ENCODE measurements around the gene ARID1B. TPM values are rescaled to one million over a fixed set of nuclear protein-coding genes. Genes with fewer than 3 reads are reported as not detected.

The ARID1B gene
- total and polyA plus RNA-seq, 2 experiments from 2014 or later, result 32.9 to 67.0 TPM

DNA sequence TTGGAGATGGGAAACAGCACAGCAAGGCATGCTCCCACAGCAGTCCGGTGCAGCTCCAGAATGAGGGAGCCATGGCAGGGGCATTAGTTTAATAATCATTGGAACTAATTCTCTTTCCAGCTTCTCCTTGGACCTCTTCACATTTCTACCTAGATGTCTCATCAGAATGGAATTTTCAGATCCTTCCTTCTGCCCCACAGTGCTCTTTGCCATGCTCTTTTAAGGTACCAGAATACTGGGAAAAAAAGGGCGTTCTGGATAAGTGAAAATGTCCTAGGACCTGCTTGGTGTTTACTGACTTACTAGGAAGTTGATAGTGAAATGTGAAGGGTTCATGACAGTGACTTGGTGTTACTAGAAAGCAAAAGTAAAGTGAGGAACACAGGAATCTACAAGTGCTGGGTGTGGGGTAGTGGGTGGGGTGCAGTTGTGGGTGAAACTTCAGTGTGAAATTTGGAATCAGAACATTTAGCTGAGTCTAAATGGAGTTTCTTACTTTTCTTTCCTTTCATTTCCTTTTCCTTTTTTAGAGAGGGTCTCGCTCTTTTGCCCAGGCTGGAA lies 207.1 kb downstream of the ARID1B start:
- TF ChIP-seq EZH2 (IDR thresholded peaks at IDR 0.05; ENCODE audit: borderline replicate concordance) (no peak), EZH2phosphoT487 (IDR thresholded peaks at IDR 0.05; ENCODE audit: low read depth, severe bottlenecking, unreplicated experiment) (no peak)
- TF ChIP-seq, protein P1, sequence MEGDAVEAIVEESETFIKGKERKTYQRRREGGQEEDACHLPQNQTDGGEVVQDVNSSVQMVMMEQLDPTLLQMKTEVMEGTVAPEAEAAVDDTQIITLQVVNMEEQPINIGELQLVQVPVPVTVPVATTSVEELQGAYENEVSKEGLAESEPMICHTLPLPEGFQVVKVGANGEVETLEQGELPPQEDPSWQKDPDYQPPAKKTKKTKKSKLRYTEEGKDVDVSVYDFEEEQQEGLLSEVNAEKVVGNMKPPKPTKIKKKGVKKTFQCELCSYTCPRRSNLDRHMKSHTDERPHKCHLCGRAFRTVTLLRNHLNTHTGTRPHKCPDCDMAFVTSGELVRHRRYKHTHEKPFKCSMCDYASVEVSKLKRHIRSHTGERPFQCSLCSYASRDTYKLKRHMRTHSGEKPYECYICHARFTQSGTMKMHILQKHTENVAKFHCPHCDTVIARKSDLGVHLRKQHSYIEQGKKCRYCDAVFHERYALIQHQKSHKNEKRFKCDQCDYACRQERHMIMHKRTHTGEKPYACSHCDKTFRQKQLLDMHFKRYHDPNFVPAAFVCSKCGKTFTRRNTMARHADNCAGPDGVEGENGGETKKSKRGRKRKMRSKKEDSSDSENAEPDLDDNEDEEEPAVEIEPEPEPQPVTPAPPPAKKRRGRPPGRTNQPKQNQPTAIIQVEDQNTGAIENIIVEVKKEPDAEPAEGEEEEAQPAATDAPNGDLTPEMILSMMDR (IDR thresholded peaks at IDR 0.05; ENCODE audit: poor library complexity), result no peak
- no peaks in the 10 kb centered on the region for H3K9me3 ChIP-seq (ENCODE audit: low read depth)
- no peaks in the 10 kb centered on the region for H3K27me3 ChIP-seq
- no peak overlapping the region for H3K4me3 ChIP-seq
- peaks cover 83% of the 10 kb centered on the region for H4K20me1 ChIP-seq (ENCODE audit: insufficient read depth, poor library complexity, severe bottlenecking)
- peaks cover 99% of the 10 kb centered on the region for H3K79me2 ChIP-seq
- H3K9me2 ChIP-seq (replicated peaks; ENCODE audit: insufficient read depth), result no peaks in the 10 kb centered on the region
- 91% methylated on average over 3 of the region's 3 CpGs for WGBS (ENCODE audit: low lambda C conversion rate, missing lambda C conversion rate)
- H3K4me1 ChIP-seq (ENCODE audit: insufficient read depth), result peaks cover 25% of the 10 kb centered on the region
- no peak for DNase-seq (ENCODE audit: low spot score)
- H3K4me2 ChIP-seq, result no peak overlapping the region
- no peaks in the 10 kb centered on the region for H3K36me3 ChIP-seq (replicated peaks; ENCODE audit: insufficient read depth, low read depth)
- H2AFZ ChIP-seq, result no peak overlapping the region
- H3K27ac ChIP-seq, result no peak overlapping the region

DNA sequence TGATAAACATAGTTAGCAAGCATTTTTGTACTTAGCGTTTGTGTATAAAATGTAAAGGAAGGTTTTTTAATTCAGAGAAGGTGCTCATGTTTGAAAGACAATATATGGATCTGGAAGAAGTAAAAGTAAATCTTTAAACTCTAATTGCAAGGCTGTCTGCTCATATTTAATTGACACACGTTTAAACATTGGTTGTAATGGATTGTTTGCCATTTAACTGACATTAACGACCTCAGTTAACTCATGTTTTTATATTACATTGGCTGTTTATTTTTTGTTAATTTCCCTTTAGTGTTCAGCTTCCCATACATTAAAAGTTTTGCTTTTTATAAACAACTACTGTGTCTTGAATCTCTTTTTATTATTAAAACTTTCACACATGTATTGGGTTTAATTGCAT lies 208.1 kb downstream of the ARID1B start:
- 50% methylated on average over 3 of the region's 3 CpGs for WGBS (ENCODE audit: low lambda C conversion rate, missing lambda C conversion rate)
- H3K27me3 ChIP-seq, result no peaks in the 10 kb centered on the region
- no peak overlapping the region for H3K27ac ChIP-seq
- no peak overlapping the region for H2AFZ ChIP-seq
- H3K4me3 ChIP-seq, result no peak overlapping the region
- no peak overlapping the region for H3K4me2 ChIP-seq
- no peak for DNase-seq (ENCODE audit: low spot score)
- H4K20me1 ChIP-seq (ENCODE audit: insufficient read depth, poor library complexity, severe bottlenecking), result peaks cover 84% of the 10 kb centered on the region
- no peaks in the 10 kb centered on the region for H3K9me2 ChIP-seq (replicated peaks; ENCODE audit: insufficient read depth)
- TF ChIP-seq EZH2 (IDR thresholded peaks at IDR 0.05; ENCODE audit: borderline replicate concordance) (no peak), EZH2phosphoT487 (IDR thresholded peaks at IDR 0.05; ENCODE audit: low read depth, severe bottlenecking, unreplicated experiment) (no peak)
- TF ChIP-seq, protein P1 (IDR thresholded peaks at IDR 0.05; ENCODE audit: poor library complexity), result no peak
- peaks cover 25% of the 10 kb centered on the region for H3K4me1 ChIP-seq (ENCODE audit: insufficient read depth)
- H3K9me3 ChIP-seq (ENCODE audit: low read depth), result no peaks in the 10 kb centered on the region
- H3K36me3 ChIP-seq (replicated peaks; ENCODE audit: insufficient read depth, low read depth), result no peaks in the 10 kb centered on the region
- H3K79me2 ChIP-seq, result peaks cover 99% of the 10 kb centered on the region

DNA sequence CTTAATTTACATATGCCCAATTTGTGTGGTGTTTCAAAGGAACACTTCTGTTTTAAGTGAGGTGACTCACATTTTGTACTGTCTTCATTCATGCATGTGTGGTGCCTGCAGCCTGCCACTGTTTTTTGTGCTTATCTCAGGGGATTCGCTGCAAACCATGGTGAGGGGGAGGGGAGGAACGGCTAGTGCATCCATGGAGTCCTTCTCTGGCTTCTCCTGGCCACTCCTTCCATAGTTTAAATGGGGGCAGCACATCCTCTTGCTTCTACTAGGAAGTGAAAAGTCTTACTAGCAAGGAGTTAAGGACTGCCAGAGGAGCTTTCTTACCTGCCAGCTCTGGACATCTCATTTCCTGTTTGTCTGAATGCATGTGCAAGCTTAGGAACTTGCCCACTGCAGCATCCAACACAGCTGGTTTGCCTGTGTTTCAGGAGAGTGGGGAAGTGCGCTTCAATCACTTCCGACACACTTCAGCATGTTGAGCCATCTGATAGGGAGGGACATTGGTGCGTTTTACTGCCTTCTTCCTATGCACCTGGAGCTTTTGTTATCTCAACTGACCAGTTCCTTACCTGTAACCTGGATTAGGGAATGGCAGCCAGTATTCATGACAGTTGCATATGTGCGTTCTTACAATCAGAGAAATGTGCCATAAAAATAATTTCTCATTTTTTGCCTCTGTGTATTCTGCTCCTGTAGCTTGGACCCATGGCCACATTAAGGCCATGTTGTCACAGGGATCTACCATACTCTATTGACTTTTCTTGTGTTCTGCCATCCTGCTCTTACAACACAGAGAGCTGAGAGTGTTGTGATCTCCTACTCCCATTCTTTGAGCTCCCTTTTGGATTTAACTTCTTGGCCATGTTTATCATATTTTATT lies 211.3 kb downstream of the ARID1B start:
- no peak overlapping the region for H2AFZ ChIP-seq
- peak; percentile 38 for DNase-seq (ENCODE audit: low spot score)
- H3K27ac ChIP-seq, result no peak overlapping the region
- H3K27me3 ChIP-seq, result no peaks in the 10 kb centered on the region
- peak overlapping the region; percentile 51 for H3K4me2 ChIP-seq
- TF ChIP-seq EZH2phosphoT487 (IDR thresholded peaks at IDR 0.05; ENCODE audit: low read depth, severe bottlenecking, unreplicated experiment) (no peak), EZH2 (IDR thresholded peaks at IDR 0.05; ENCODE audit: borderline replicate concordance) (no peak)
- TF ChIP-seq, protein P1 (IDR thresholded peaks at IDR 0.05; ENCODE audit: poor library complexity), result no peak
- H3K36me3 ChIP-seq (replicated peaks; ENCODE audit: insufficient read depth, low read depth), result no peaks in the 10 kb centered on the region
- H3K9me3 ChIP-seq (ENCODE audit: low read depth), result no peaks in the 10 kb centered on the region
- peaks cover 77% of the 10 kb centered on the region for H4K20me1 ChIP-seq (ENCODE audit: insufficient read depth, poor library complexity, severe bottlenecking)
- H3K4me3 ChIP-seq, result no peak overlapping the region
- H3K9me2 ChIP-seq (replicated peaks; ENCODE audit: insufficient read depth), result no peaks in the 10 kb centered on the region
- WGBS (ENCODE audit: low lambda C conversion rate, missing lambda C conversion rate), result 45% methylated on average over 6 of the region's 6 CpGs
- peaks cover 99% of the 10 kb centered on the region for H3K79me2 ChIP-seq
- H3K4me1 ChIP-seq (ENCODE audit: insufficient read depth), result peaks cover 40% of the 10 kb centered on the region
